Caco-2 (cell line): ENCODE results near the gene SPEM1. TPM values are rescaled to one million over a fixed set of nuclear protein-coding genes. Genes with fewer than 3 reads are reported as not detected.

Experiments used
- BruUV-seq: library from RNA; stranded (reverse); fragments of 400-500 nt; replicated peaks from 2 replicates; lab custom pipeline; 2021; lab: Mats Ljungman, UMichigan
- CTCF ChIA-PET: fragments of 300-600 bp; sonication (Branson Sonifier 250); formaldehyde crosslinking; loops from one replicate; lab custom pipeline; 2022; ENCODE audit warnings: antibody characterized with exemption; lab: Charles Lee
- POLR2A ChIA-PET: fragments of 300-600 bp; sonication (Branson Sonifier 250); formaldehyde crosslinking; loops from one replicate; lab custom pipeline; 2022; ENCODE audit warnings: antibody characterized with exemption; lab: Charles Lee
- DNase-seq, 2 experiments: peaks; one replicate each; pipeline versions ENCODE4 v3.0.0 to v3.0.0-alpha.2; 2020 to 2022
- H3K27me3 ChIP-seq: replicated peaks from 2 replicates; pipeline ENCODE4 v1.6.0; 2011; ENCODE audit warnings: low read length; ENCODE audit not compliant: control insufficient read depth, insufficient read depth
- H3K36me3 ChIP-seq: 2 replicates; pipeline ENCODE4 v1.5.1; 2011; ENCODE audit warnings: low read length; ENCODE audit not compliant: control insufficient read depth, insufficient read depth
- H3K4me1 ChIP-seq: fragments of 250-450 bp; sonication (Bioruptor Pico); 2 replicates; pipeline ENCODE4 v1.5.1; 2020; ENCODE audit warnings: mild to moderate bottlenecking
- H3K4me3 ChIP-seq: 2 replicates; pipeline ENCODE4 v1.5.1; 2011; ENCODE audit warnings: low read depth, mild to moderate bottlenecking, control low read depth, low read length
- H3K9me3 ChIP-seq: fragments of 250-450 bp; sonication (Bioruptor Pico); 2 replicates; pipeline ENCODE4 v1.5.1; 2020; ENCODE audit warnings: mild to moderate bottlenecking, moderate library complexity
- H3K27ac Mint-ChIP-seq: one replicate; pipeline ENCODE4 v1.8.0; 2022; ENCODE audit warnings: mixed read lengths; ENCODE audit not compliant: unreplicated experiment
- H3K27me3 Mint-ChIP-seq: one replicate; pipeline ENCODE4 v1.8.0; 2022; ENCODE audit warnings: mixed read lengths; ENCODE audit not compliant: insufficient read depth, unreplicated experiment
- H3K36me3 Mint-ChIP-seq: one replicate; pipeline ENCODE4 v1.8.0; 2022; ENCODE audit warnings: mild to moderate bottlenecking, mixed read lengths; ENCODE audit not compliant: insufficient read depth, unreplicated experiment
- H3K4me1 Mint-ChIP-seq: one replicate; pipeline ENCODE4 v1.8.0; 2022; ENCODE audit warnings: low read depth, mixed read lengths; ENCODE audit not compliant: unreplicated experiment
- H3K4me3 Mint-ChIP-seq: one replicate; pipeline ENCODE4 v1.8.0; 2022; ENCODE audit warnings: mild to moderate bottlenecking, moderate library complexity, mixed read lengths; ENCODE audit not compliant: unreplicated experiment
- H3K9me3 Mint-ChIP-seq: one replicate; pipeline ENCODE4 v1.8.0; 2022; ENCODE audit warnings: mixed read lengths; ENCODE audit not compliant: unreplicated experiment
- intact Hi-C: fragments of 100-400 bp; cut with micrococcal nuclease; formaldehyde crosslinking; loops from one replicate; pipeline ENCODE4 v1.10.0; 2022; ENCODE audit not compliant: unreplicated experiment
- total RNA-seq: library from RNA; stranded (reverse); gene quantifications from 2 replicates; pipeline ENCODE4 v1.2.3, GENCODE V29; 2022
- TF ChIP-seq, protein P1 (sequence below), 2 experiments: fragments of 200-600 bp in 1 of 2; IDR thresholded peaks; 1 replicate in 1 of 2; 2 replicates in 1 of 2; pipeline versions ENCODE4 v1.5.1 to v1.8.0; 2011 to 2022; ENCODE audit warnings: antibody characterized with exemption in 1 of 2, control low read depth in 1 of 2, inconsistent platforms in 1 of 2, low read depth in 1 of 2, low read length in 1 of 2, mild to moderate bottlenecking in 1 of 2, moderate library complexity in 1 of 2; ENCODE audit not compliant: insufficient read depth in 1 of 2, severe bottlenecking in 1 of 2, unreplicated experiment in 1 of 2

The SPEM1 gene
- total RNA-seq, 1 experiment from 2014 or later: 0.52 TPM

DNA sequence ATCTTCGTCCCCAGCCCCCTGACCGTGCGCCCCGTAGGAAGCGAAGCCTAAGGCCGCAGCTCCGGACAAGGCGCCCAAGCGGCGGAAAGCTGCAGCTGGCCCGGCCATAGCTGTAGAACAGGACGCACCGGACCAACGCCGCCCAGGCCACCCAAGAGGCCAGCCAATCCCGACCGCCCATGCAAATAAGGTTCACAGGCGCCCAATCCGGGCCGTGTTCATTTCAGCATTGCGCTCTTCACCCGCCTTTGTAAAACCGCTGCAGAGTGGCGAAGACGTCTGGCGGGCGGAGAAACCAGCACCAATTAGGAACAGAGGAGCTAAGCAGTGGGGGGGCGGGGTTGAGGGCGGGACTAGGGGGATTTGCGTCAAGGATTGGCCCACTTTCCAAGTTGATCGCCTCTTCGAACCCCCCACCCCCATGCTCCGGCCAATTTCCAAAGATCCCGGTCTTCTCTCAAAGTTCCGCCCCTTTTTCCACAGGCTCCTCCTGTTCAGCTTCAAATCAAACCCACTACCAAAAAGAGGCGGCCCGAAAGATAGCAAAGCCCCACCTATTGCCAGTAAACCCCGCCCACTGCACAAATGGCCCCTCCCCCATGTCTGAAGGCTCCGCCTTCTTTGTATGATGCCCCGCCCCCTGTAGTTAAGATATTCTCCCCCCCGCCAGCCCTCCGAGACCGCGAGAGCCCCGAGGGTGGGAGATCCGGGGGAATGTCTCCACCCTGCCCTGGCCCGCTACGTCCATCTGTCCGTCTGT lies 16.0 kb upstream of the SPEM1 start, which contains the start of gene TMEM256:
Gene TMEM256 (minus strand): TSS at position 121 of the 760 bp plus-strand sequence. CDS start 13 bp downstream, at position 108.
- Histone ChIP-seq H3K27me3 (no peaks in the 10 kb centered on the region), H3K9me3 (no peaks in the 10 kb centered on the region), H3K36me3 (no peaks in the 10 kb centered on the region), H3K4me3 (peak within 1 kb of the TSS; percentile 53), H3K4me1 (no peaks in the 10 kb centered on the region)
- Mint-ChIP-seq H3K4me1 (peaks cover 8% of the 10 kb centered on the region), H3K36me3 (peaks cover 6% of the 10 kb centered on the region), H3K4me3 (peak within 1 kb of the TSS; percentile 76), H3K27me3 (no peaks in the 10 kb centered on the region), H3K27ac (peak within 1 kb of the TSS; percentile 76), H3K9me3 (no peaks in the 10 kb centered on the region)
- no TSS peak for BruUV-seq
- TF ChIP-seq, protein P1, sequence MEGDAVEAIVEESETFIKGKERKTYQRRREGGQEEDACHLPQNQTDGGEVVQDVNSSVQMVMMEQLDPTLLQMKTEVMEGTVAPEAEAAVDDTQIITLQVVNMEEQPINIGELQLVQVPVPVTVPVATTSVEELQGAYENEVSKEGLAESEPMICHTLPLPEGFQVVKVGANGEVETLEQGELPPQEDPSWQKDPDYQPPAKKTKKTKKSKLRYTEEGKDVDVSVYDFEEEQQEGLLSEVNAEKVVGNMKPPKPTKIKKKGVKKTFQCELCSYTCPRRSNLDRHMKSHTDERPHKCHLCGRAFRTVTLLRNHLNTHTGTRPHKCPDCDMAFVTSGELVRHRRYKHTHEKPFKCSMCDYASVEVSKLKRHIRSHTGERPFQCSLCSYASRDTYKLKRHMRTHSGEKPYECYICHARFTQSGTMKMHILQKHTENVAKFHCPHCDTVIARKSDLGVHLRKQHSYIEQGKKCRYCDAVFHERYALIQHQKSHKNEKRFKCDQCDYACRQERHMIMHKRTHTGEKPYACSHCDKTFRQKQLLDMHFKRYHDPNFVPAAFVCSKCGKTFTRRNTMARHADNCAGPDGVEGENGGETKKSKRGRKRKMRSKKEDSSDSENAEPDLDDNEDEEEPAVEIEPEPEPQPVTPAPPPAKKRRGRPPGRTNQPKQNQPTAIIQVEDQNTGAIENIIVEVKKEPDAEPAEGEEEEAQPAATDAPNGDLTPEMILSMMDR (IDR thresholded peaks at IDR 0.05; ENCODE audit: insufficient read depth in 1 of 2, low read depth in 1 of 2, low read length in 1 of 2, severe bottlenecking in 1 of 2, unreplicated experiment in 1 of 2): no peak
- ChIA-PET POLR2A (interaction anchor here (0.5 to 2.4 kb wide), 12 partner anchors 10 to 433 kb away, joined by 3 to 38 read pairs (median 4); partner anchors contain the start of genes MPDU1, NEURL4, PLSCR3 and POLR2A), CTCF (interaction anchor here (0.6 to 1.8 kb wide), 7 partner anchors 10 to 313 kb away, joined by 3 to 15 read pairs (median 6); partner anchors contain the start of genes DNAH2, NEURL4, PLSCR3 and TMEM102)
- peak; percentile 93 to 96 for DNase-seq
- intact Hi-C loops: loop anchor here (1.0 to 2.0 kb wide), 3 partner anchors 24 to 53 kb away; partner anchors contain the start of gene TMEM102

DNA sequence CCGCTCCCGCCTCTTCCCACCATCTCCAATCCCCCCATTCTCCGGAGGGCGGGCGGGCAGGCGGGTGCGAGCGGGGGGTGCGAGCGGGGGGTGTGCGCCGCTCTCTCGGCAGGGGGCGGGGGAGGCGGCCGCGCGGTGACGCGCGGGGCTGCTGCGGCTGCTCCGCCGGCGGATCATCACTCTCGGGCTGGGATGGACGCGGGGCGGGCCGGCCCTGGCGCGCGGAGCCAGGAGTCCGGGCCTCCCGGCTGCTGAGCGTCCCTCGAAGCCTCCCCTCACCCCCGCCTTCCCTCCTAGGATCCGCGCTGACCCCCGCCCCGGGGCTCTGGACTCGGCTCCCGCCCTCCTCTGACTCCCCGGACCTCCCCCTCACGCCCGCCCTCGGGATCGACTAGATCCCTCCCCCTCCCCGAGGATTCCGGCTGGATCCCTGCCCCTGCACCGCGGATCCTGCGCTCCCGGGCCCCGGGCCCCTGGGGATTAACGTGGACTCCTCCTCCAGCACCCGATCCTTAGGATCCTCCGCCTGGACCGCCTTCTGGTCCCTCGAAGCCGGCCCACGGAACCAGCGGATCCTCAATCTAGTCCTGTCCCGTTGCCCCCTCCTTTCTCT lies 15.3 kb upstream of the SPEM1 start:
- Mint-ChIP-seq H3K9me3 (no peaks in the 10 kb centered on the region), H3K4me1 (peaks cover 8% of the 10 kb centered on the region), H3K36me3 (peaks cover 6% of the 10 kb centered on the region), H3K4me3 (peak overlapping the region; percentile 76), H3K27me3 (no peaks in the 10 kb centered on the region), H3K27ac (peak overlapping the region; percentile 76)
- peak overlapping the region; percentile 53 for H3K4me3 ChIP-seq
- ChIA-PET CTCF (interaction anchor here (0.9 to 1.8 kb wide), 6 partner anchors 11 to 312 kb away, joined by 3 to 15 read pairs (median 6); partner anchors contain the start of genes DNAH2, NEURL4, PLSCR3 and TMEM102), POLR2A (interaction anchor here (0.7 to 2.4 kb wide), 9 partner anchors 11 to 179 kb away, joined by 3 to 38 read pairs (median 3); partner anchors contain the start of genes MPDU1, PLSCR3, POLR2A and SLC2A4)
- no peaks in the 10 kb centered on the region for H3K27me3 ChIP-seq
- H3K4me1 ChIP-seq: no peaks in the 10 kb centered on the region
- TF ChIP-seq, protein P1 (IDR thresholded peaks at IDR 0.05; ENCODE audit: insufficient read depth in 1 of 2, low read depth in 1 of 2, low read length in 1 of 2, severe bottlenecking in 1 of 2, unreplicated experiment in 1 of 2): no peak
- DNase-seq: peak; percentile 34 to 37
- no peaks in the 10 kb centered on the region for H3K9me3 ChIP-seq
- intact Hi-C loops: loop anchor here (1.0 to 2.0 kb wide), 3 partner anchors 25 to 54 kb away; partner anchors contain the start of gene TMEM102
- BruUV-seq: no TSS peak
- H3K36me3 ChIP-seq: no peaks in the 10 kb centered on the region
